Uterus (tissue), 4 donors: ENCODE measurements around the gene GNG7. TPM values are rescaled to one million over a fixed set of nuclear protein-coding genes. Genes with fewer than 3 reads are reported as not detected.
A peak's percentile ranks its signal among the peaks of the same experiment; 100 is the strongest.

Source experiments
- DNase-seq, 2 donors: peaks; one replicate each; pipeline ENCODE4 v3.0.0-alpha.2; 2019 to 2020
- H3K27ac ChIP-seq, 2 donors: fragments of 200-600 bp; sonication (generic); 1 replicate in 1 of 2; 2 replicates in 1 of 2; pipeline ENCODE4 v1.5.1; 2016 to 2018
- H3K27me3 ChIP-seq, 2 donors: fragments of 200-600 bp; sonication (generic); one replicate each; pipeline ENCODE4 v1.5.1; 2018 to 2019; ENCODE audit warnings: control low read depth in 1 of 2
- H3K36me3 ChIP-seq, 2 donors: fragments of 200-600 bp; sonication (generic); one replicate each; pipeline ENCODE4 v1.5.1; 2019; ENCODE audit warnings: control low read depth in 1 of 2
- H3K4me1 ChIP-seq, 2 donors: fragments of 200-600 bp; sonication (generic); one replicate each; pipeline ENCODE4 v1.5.1; 2018 to 2019; ENCODE audit warnings: control low read depth in 1 of 2
- H3K4me3 ChIP-seq, 2 donors: fragments of 200-600 bp; sonication (generic); 1 replicate in 1 of 2; 2 replicates in 1 of 2; pipeline ENCODE4 v1.5.1; 2018 to 2019; ENCODE audit warnings: mild to moderate bottlenecking in 1 of 2
- H3K9me3 ChIP-seq, 2 donors: fragments of 200-600 bp; sonication (generic); one replicate each; pipeline ENCODE4 v1.5.1; 2019; ENCODE audit warnings: control low read depth in 1 of 2
- CTCF ChIP-seq, 4 experiments: fragments of 200-600 bp in 2 of 4; fragments of 450-650 bp in 2 of 4; sonication (generic) in 2 of 4; IDR thresholded peaks; one replicate each; pipeline ENCODE4 v1.5.1; 2016 to 2019; ENCODE audit warnings: antibody characterized with exemption in 4 of 4, mild to moderate bottlenecking in 2 of 4, moderate library complexity in 1 of 4
- POLR2A ChIP-seq, 2 donors: fragments of 450-650 bp; IDR thresholded peaks; one replicate each; pipeline ENCODE4 v1.6.1; 2016; ENCODE audit warnings: antibody characterized with exemption in 2 of 2, mild to moderate bottlenecking in 1 of 2, moderate library complexity in 1 of 2
- intact Hi-C: fragments of 100-400 bp; cut with DNase I; formaldehyde crosslinking; loops from one replicate; pipeline ENCODE4 v1.15.1; 2023; ENCODE audit warnings: low total_unique reads
- total RNA-seq, 4 donors: library from RNA; depleted of rRNA in 3 of 4; stranded (reverse); fragments of >200 nt in 3 of 4; gene quantifications; one replicate each; pipeline versions ENCODE4 v1.1.0 to v1.2.4, GENCODE V29; 2014 to 2023
- donor health status: DM: yes; HTN: yes; CAD: no.

GNG7 gene
- total RNA-seq, 4 donors from 2014 or later, result 0.88 to 11.1 (median 3.2) TPM

- H3K4me3 ChIP-seq, result no peak overlapping the region
- intact Hi-C loops, result no loop called here
Observed at GRCh38 chr19:2722541-2723344, 20.2 kb upstream of the GNG7 start.

GRCh38 chr19:2721570-2722540, 19.4 kb upstream of the GNG7 start:
- Histone ChIP-seq H3K4me1 (peaks cover 0 to 32% of the 10 kb centered on the region in 2 donors), H3K9me3 (no peaks in the 10 kb centered on the region), H3K27ac (peak overlapping the region; percentile 81 to 88), H3K27me3 (peaks cover 0 to 8% of the 10 kb centered on the region in 2 donors), H3K4me3 (peak overlapping the region; percentile 33 to 45), H3K36me3 (no peaks in the 10 kb centered on the region)
- intact Hi-C loops, result no loop called here
- TF ChIP-seq CTCF (IDR thresholded peaks at IDR 0.05), result no peak
- no peak for TF ChIP-seq POLR2A (IDR thresholded peaks at IDR 0.05)
- DNase-seq, result no peak

More at GRCh38 chr19:2722541-2723344, 20.2 kb upstream of the GNG7 start:
- peak; percentile 82 to 86 for DNase-seq
- TF ChIP-seq CTCF (IDR thresholded peaks at IDR 0.05) (no peak), POLR2A (IDR thresholded peaks at IDR 0.05) (peak in 1 of 2 donors; percentile 40)
- Histone ChIP-seq H3K27me3 (peaks cover 0 to 8% of the 10 kb centered on the region in 2 donors), H3K4me1 (peaks cover 0 to 32% of the 10 kb centered on the region in 2 donors), H3K9me3 (no peaks in the 10 kb centered on the region), H3K36me3 (no peaks in the 10 kb centered on the region), H3K27ac (peak overlapping the region; percentile 81 to 88)

GRCh38 chr19:2720777-2721569, 18.5 kb upstream of the GNG7 start, which contains the start of gene DIRAS1:
Gene DIRAS1, minus strand, starts transcription at chr19:2721372. Its CDS starts 3,566 bp downstream, at chr19:2717806.
- Histone ChIP-seq H3K27ac (peak within 1 kb of the TSS; percentile 81 to 88), H3K4me1 (peaks cover 0 to 32% of the 10 kb centered on the region in 2 donors), H3K9me3 (no peaks in the 10 kb centered on the region), H3K36me3 (no peaks in the 10 kb centered on the region), H3K4me3 (peak within 1 kb of the TSS; percentile 45 to 53), H3K27me3 (no peaks in the 10 kb centered on the region)
- intact Hi-C loops, result no loop called here
- peak in 1 of 2 donors; percentile 12 for TF ChIP-seq POLR2A (IDR thresholded peaks at IDR 0.05)
- no peak for TF ChIP-seq CTCF (IDR thresholded peaks at IDR 0.05)
- no peak for DNase-seq

GRCh38 chr19:2719920-2720776, 17.7 kb upstream of the GNG7 start:
- intact Hi-C loops, result no loop called here
- Histone ChIP-seq H3K4me1 (peaks cover 0 to 32% of the 10 kb centered on the region in 2 donors), H3K27ac (peak overlapping the region; percentile 61 to 68), H3K4me3 (peak overlapping the region; percentile 45 to 53), H3K9me3 (no peaks in the 10 kb centered on the region), H3K27me3 (no peaks in the 10 kb centered on the region), H3K36me3 (no peaks in the 10 kb centered on the region)
- TF ChIP-seq CTCF (IDR thresholded peaks at IDR 0.05) (no peak), POLR2A (IDR thresholded peaks at IDR 0.05) (no peak)
- DNase-seq, result no peak
